CD8-positive, alpha-beta memory T cell (primary cell): ENCODE results near the gene PRKACB. TPM values are rescaled to one million over a fixed set of nuclear protein-coding genes. Genes with fewer than 3 reads are reported as not detected.

Experiments used
- CTCF ChIA-PET: fragments of 350-600 bp; sonication (Branson Sonifier 250); formaldehyde crosslinking; loops from one replicate; lab custom pipeline; 2021; ENCODE audit warnings: antibody characterized with exemption; lab: Charles Lee
- POLR2A ChIA-PET: fragments of 350-600 bp; sonication (Branson Sonifier 250); formaldehyde crosslinking; loops from one replicate; lab custom pipeline; 2021; ENCODE audit warnings: antibody characterized with exemption; lab: Charles Lee
- DNase-seq, 5 donors: peaks; one replicate each; pipeline versions ENCODE4 v3.0.0 to v3.0.0-alpha.2; 2020 to 2022; ENCODE audit warnings: mixed read lengths in 1 of 5
- H3K27ac ChIP-seq: one replicate; pipeline ENCODE4 v1.7.0; 2013; ENCODE audit warnings: low read depth, mild to moderate bottlenecking, low read length, moderate library complexity
- H3K27me3 ChIP-seq: 2 replicates; pipeline ENCODE4 v1.7.0; 2013; ENCODE audit warnings: low read length, mild to moderate bottlenecking; ENCODE audit not compliant: insufficient read depth, poor library complexity, severe bottlenecking
- H3K36me3 ChIP-seq: 2 replicates; pipeline ENCODE4 v1.7.0; 2013; ENCODE audit warnings: mild to moderate bottlenecking, low read length, moderate library complexity; ENCODE audit not compliant: insufficient read depth
- H3K4me1 ChIP-seq: 2 replicates; pipeline ENCODE4 v1.7.0; 2013; ENCODE audit warnings: mild to moderate bottlenecking, low read length, moderate library complexity; ENCODE audit not compliant: insufficient read depth
- H3K4me3 ChIP-seq: 2 replicates; pipeline ENCODE4 v1.7.0; 2013; ENCODE audit warnings: mild to moderate bottlenecking, low read length
- H3K9me3 ChIP-seq: 2 replicates; pipeline ENCODE4 v1.7.0; 2013; ENCODE audit warnings: mild to moderate bottlenecking, low read length
- H3K27ac Mint-ChIP-seq, 8 donors: one replicate each; pipeline ENCODE4 v1.8.0; 2020 to 2021; ENCODE audit warnings: mixed read lengths in 8 of 8, mild to moderate bottlenecking in 6 of 8, inconsistent platforms in 3 of 8, moderate library complexity in 3 of 8
- H3K27me3 Mint-ChIP-seq, 2 donors: one replicate each; pipeline ENCODE4 v1.8.0; 2020 to 2021; ENCODE audit warnings: mixed read lengths in 2 of 2, mild to moderate bottlenecking in 1 of 2, moderate library complexity in 1 of 2
- H3K36me3 Mint-ChIP-seq, 3 donors: one replicate each; pipeline ENCODE4 v1.8.0; 2020 to 2021; ENCODE audit warnings: mixed read lengths in 3 of 3, inconsistent platforms in 1 of 3, mild to moderate bottlenecking in 1 of 3
- H3K4me1 Mint-ChIP-seq, 3 donors: one replicate each; pipeline ENCODE4 v1.8.0; 2020 to 2021; ENCODE audit warnings: mixed read lengths in 3 of 3, inconsistent platforms in 1 of 3, mild to moderate bottlenecking in 1 of 3
- H3K4me3 Mint-ChIP-seq, 7 donors: one replicate each; pipeline ENCODE4 v1.8.0; 2020 to 2021; ENCODE audit warnings: mixed read lengths in 7 of 7, mild to moderate bottlenecking in 6 of 7, moderate library complexity in 4 of 7, inconsistent platforms in 2 of 7
- H3K9me3 Mint-ChIP-seq, 5 donors: one replicate each; pipeline ENCODE4 v1.8.0; 2020 to 2022; ENCODE audit warnings: mixed read lengths in 5 of 5, mild to moderate bottlenecking in 3 of 5, moderate library complexity in 2 of 5, inconsistent platforms in 1 of 5
- polyA plus RNA-seq: library from polyadenylated mRNA; unstranded; fragments of 300-500 nt; fragmentation: Illumina TruSeq; gene quantifications from one replicate; pipeline ENCODE4 v1.2.3, GENCODE V29; 2021
- total RNA-seq, 2 experiments: library from RNA; stranded (reverse); gene quantifications; one replicate each; pipeline ENCODE4 v1.2.3, GENCODE V29; 2021

The PRKACB gene
- total and polyA plus RNA-seq, 3 experiments from 2014 or later, result 47.7 to 97.5 (median 54.6) TPM

DNA sequence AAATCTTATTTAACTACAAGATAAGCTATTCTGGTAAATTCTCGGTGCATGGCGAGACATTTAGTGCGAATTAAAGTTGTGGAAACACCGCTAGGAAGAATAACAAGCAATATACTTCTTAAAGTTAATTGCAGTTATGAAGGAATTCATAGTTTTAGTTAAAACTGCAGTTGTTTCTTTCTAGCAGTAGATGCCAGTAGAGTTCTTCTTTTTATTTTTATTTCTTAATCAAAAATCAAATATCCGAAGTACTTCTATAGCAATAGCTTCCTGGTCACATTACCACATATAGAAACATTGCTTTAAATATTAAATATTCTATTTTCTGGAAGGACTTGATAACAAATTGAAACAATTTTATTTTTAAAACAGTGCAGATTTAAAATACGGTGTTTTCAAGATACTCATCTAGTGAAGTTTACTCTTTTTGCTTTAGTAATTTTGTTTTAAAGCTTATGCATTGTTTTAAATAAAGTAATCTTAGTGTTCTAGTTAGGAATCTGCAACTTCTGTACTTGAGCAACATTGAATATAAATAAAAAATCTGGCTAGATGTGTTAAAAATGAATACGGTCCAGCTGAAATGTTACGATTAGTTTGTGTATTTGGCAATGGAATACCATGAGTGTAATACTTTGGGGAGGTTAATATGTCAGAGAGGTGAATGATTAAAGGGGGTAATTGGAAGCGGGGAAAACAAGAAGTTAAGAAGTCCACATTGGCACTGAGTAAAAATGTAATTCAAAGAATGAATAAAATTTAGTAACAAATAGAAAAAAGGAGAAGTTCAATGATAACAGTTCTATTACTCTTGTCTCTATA lies 2.7 kb upstream of the PRKACB start:
- Mint-ChIP-seq H3K4me1 (peaks cover 15 to 36% (median 23%) of the 10 kb centered on the region in 3 donors), H3K9me3 (peaks cover 0 to 5% (median 0%) of the 10 kb centered on the region in 5 donors), H3K27me3 (no peaks in the 10 kb centered on the region), H3K27ac (peak overlapping the region in 4 of 8 donors; percentile 10 to 67 (median 38)), H3K36me3 (peaks cover 0 to 12% (median 5%) of the 10 kb centered on the region in 3 donors), H3K4me3 (no peak overlapping the region)
- CTCF ChIA-PET, result interaction anchor here (0.8 to 3.6 kb wide), 14 partner anchors 13 to 612 kb away, joined by 3 to 34 read pairs (median 4); partner anchors contain the start of genes CTBS, GNG5, RPF1 and SPATA1
- H3K27ac ChIP-seq, result no peak overlapping the region
- H3K4me1 ChIP-seq, result peaks cover 18% of the 10 kb centered on the region
- no peaks in the 10 kb centered on the region for H3K27me3 ChIP-seq
- no peaks in the 10 kb centered on the region for H3K36me3 ChIP-seq
- H3K9me3 ChIP-seq, result no peaks in the 10 kb centered on the region
- peak in 2 of 5 donors; percentile 24 to 35 for DNase-seq
- no peak overlapping the region for H3K4me3 ChIP-seq
- POLR2A ChIA-PET, result interaction anchor here (1.5 kb wide), 1 partner anchor 292 kb away, joined by 5 read pairs; no protein-coding TSS in a partner anchor

DNA sequence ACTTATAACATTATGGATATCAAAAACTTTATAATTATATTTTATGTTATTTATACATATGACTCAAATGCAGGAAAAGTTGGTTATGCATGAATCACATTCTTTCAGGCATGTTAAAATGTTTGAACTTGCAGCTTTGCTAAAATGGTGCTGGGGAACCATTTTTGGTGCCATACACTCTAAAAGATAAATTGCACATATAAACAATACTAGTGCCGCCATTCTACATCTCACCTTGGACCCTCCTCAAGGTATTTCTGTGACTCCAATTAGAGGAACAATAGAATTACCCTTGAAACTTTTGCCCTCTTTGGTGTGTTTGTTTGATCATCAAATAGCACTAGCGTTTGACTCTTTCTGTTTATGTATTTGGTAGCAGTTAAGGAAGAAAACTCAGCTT lies 997 bp downstream of the PRKACB start:
- peaks cover 37 to 66% (median 53%) of the 10 kb centered on the region in 3 donors for H3K4me1 Mint-ChIP-seq
- H3K27me3 ChIP-seq, result no peaks in the 10 kb centered on the region
- peak overlapping the region; percentile 87 to 99 (median 96) for H3K27ac Mint-ChIP-seq
- H3K36me3 Mint-ChIP-seq, result peaks cover 0 to 14% (median 2%) of the 10 kb centered on the region in 3 donors
- peak overlapping the region; percentile 92 to 99 (median 95) for H3K4me3 Mint-ChIP-seq
- peak overlapping the region; percentile 52 for H3K27ac ChIP-seq
- ChIA-PET POLR2A (interaction anchor here (0.6 to 3.0 kb wide), 5 partner anchors 20 to 429 kb away, joined by 4 to 20 read pairs (median 6); partner anchors contain the start of gene CTBS), CTCF (interaction anchor here (1.3 to 2.7 kb wide), 9 partner anchors 19 to 627 kb away, joined by 3 to 25 read pairs (median 7); partner anchors contain the start of genes GNG5 and SPATA1)
- DNase-seq, result peak in 2 of 5 donors; percentile 13 to 48
- no peaks in the 10 kb centered on the region for H3K9me3 ChIP-seq
- peaks cover 44% of the 10 kb centered on the region for H3K4me1 ChIP-seq
- no peaks in the 10 kb centered on the region for H3K36me3 ChIP-seq
- no peaks in the 10 kb centered on the region for H3K27me3 Mint-ChIP-seq
- peak overlapping the region; percentile 43 for H3K4me3 ChIP-seq
- H3K9me3 Mint-ChIP-seq, result no peaks in the 10 kb centered on the region

DNA sequence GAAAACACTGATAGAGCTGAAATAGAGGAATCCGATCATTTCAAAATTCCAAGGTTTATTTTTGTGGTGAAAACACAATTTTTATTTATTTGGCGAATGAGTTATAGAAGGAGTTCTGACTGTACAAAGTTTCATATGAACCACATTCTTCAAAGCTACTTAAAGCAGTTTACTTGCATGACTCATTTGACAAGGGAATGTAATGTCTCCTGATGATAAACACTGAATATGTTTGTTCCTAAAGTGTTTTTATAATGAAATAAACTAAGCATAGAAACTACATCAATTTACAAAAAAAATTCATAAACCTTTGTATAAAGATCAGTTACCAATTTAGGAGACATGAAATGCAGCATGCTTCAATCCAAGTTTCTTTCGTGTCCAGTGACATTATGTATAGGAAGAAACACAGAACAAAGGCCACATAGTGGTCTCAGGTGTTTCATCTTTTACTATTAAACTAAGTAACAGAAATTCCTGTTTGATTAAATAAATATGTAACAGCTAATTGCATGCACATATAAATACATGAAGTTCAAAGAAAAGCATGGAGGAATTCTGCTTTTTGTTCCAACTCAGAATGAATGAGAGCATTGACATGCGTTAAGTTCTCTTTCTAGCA lies 2.5 kb downstream of the PRKACB start:
- CTCF ChIA-PET, result interaction anchor here (1.2 to 1.4 kb wide), 3 partner anchors 9 to 290 kb away, joined by 3 to 4 read pairs (median 3); no protein-coding TSS in a partner anchor
- H3K9me3 Mint-ChIP-seq, result no peaks in the 10 kb centered on the region
- DNase-seq, result no peak
- POLR2A ChIA-PET, result interaction anchor here (2.7 kb wide), 1 partner anchor 428 kb away, joined by 9 read pairs; the partner anchor contains the start of gene CTBS
- Histone ChIP-seq H3K36me3 (no peaks in the 10 kb centered on the region), H3K4me3 (peak overlapping the region; percentile 43), H3K27ac (no peak overlapping the region), H3K9me3 (no peaks in the 10 kb centered on the region), H3K4me1 (peaks cover 52% of the 10 kb centered on the region), H3K27me3 (no peaks in the 10 kb centered on the region)
- peaks cover 47 to 76% (median 66%) of the 10 kb centered on the region in 3 donors for H3K4me1 Mint-ChIP-seq
- no peaks in the 10 kb centered on the region for H3K27me3 Mint-ChIP-seq
- peaks cover 1 to 22% (median 9%) of the 10 kb centered on the region in 3 donors for H3K36me3 Mint-ChIP-seq
- H3K27ac Mint-ChIP-seq, result peak overlapping the region; percentile 82 to 99 (median 92)
- peak overlapping the region; percentile 92 to 99 (median 95) for H3K4me3 Mint-ChIP-seq

DNA sequence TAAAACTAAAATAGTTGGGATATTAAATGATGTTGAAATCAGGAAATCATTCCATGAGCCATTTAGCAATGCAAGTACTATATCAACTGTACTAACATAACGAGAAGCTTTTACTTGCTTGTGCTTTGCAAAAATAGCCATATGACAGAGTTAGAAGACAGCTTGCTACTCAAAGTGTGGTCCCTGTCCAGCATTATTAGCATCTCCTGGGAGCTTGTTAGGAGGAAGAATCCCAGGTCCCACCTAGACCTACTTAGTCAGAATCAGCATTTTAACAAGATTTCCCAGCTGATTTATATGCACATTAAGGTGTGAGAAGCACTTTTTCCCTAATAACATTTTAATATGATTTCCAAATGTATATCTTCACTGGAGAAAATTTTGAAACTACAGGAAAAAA lies 4.7 kb downstream of the PRKACB start:
- peaks cover 4 to 39% (median 15%) of the 10 kb centered on the region in 3 donors for H3K36me3 Mint-ChIP-seq
- no peak for DNase-seq
- no peaks in the 10 kb centered on the region for H3K27me3 Mint-ChIP-seq
- H3K9me3 Mint-ChIP-seq, result no peaks in the 10 kb centered on the region
- Histone ChIP-seq H3K4me3 (peak overlapping the region; percentile 20), H3K9me3 (no peaks in the 10 kb centered on the region), H3K27ac (no peak overlapping the region), H3K27me3 (no peaks in the 10 kb centered on the region), H3K4me1 (peaks cover 62% of the 10 kb centered on the region), H3K36me3 (no peaks in the 10 kb centered on the region)
- ChIA-PET POLR2A (no interaction called here), CTCF (no interaction called here)
- peak overlapping the region in 1 of 8 donors; percentile 5 for H3K27ac Mint-ChIP-seq
- H3K4me3 Mint-ChIP-seq, result peak overlapping the region in 5 of 7 donors; percentile 13 to 45 (median 23)
- peaks cover 55 to 82% (median 70%) of the 10 kb centered on the region in 3 donors for H3K4me1 Mint-ChIP-seq

DNA sequence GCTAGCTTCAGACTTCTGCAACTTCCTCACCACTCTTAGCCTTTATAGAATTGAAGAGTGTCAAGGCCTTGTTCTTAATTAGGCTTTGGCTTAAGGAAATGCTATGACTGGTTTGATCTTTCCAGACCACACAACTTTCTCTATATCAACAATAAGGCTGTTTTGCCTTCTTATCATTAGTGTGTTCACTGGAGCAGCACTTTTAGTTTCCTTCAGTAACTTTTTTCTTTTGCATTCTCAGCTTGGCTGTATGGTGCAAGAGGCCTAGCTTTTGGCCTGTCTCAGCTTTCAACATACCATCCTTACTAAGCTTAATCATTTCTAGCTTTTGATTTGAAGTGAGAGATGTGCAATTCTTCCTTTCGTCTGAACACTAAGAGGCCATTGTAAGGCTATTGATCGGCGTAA lies 8.6 kb downstream of the PRKACB start:
- Mint-ChIP-seq H3K4me3 (peak overlapping the region; percentile 9 to 71 (median 37)), H3K27me3 (no peaks in the 10 kb centered on the region), H3K36me3 (peaks cover 5 to 38% (median 17%) of the 10 kb centered on the region in 3 donors), H3K9me3 (no peaks in the 10 kb centered on the region), H3K4me1 (peaks cover 82 to 92% (median 92%) of the 10 kb centered on the region in 3 donors), H3K27ac (peak overlapping the region; percentile 8 to 82 (median 46))
- H3K4me1 ChIP-seq, result peaks cover 78% of the 10 kb centered on the region
- no peak overlapping the region for H3K4me3 ChIP-seq
- H3K9me3 ChIP-seq, result no peaks in the 10 kb centered on the region
- H3K27me3 ChIP-seq, result no peaks in the 10 kb centered on the region
- no peak for DNase-seq
- CTCF ChIA-PET, result interaction anchor here (1.1 to 1.7 kb wide), 3 partner anchors 9 to 468 kb away, joined by 3 to 4 read pairs (median 4); no protein-coding TSS in a partner anchor
- POLR2A ChIA-PET, result interaction anchor here (1.1 kb wide), 1 partner anchor 422 kb away, joined by 4 read pairs; the partner anchor contains the start of gene CTBS
- no peak overlapping the region for H3K27ac ChIP-seq
- H3K36me3 ChIP-seq, result no peaks in the 10 kb centered on the region

DNA sequence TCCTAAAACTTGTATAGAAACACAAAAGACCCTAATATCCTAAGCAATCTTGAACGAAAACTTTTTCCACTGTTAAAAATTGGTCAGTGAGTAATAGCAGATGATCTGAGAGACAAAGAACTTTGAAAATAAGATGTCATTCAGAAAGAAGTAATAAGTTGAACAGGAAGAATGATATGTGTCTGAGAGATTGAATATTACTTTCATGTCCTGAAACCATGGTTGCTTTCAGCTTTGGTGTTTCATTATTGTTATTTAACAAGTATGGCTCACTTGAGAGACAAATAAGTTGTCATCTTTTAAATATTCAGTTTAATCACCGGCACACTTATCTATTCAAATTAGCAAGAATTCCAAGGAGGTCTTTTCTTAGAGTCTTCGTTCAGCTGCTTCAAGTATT lies 11.4 kb downstream of the PRKACB start:
- Histone ChIP-seq H3K27me3 (no peaks in the 10 kb centered on the region), H3K9me3 (no peaks in the 10 kb centered on the region), H3K27ac (no peak overlapping the region), H3K36me3 (no peaks in the 10 kb centered on the region), H3K4me1 (peaks cover 66% of the 10 kb centered on the region), H3K4me3 (no peak overlapping the region)
- Mint-ChIP-seq H3K27ac (peak overlapping the region in 7 of 8 donors; percentile 2 to 72 (median 29)), H3K4me1 (peaks cover 86 to 100% (median 97%) of the 10 kb centered on the region in 3 donors), H3K4me3 (peak overlapping the region in 6 of 7 donors; percentile 43 to 68 (median 59)), H3K27me3 (no peaks in the 10 kb centered on the region), H3K36me3 (peaks cover 17 to 42% (median 19%) of the 10 kb centered on the region in 3 donors), H3K9me3 (no peaks in the 10 kb centered on the region)
- POLR2A ChIA-PET, result no interaction called here
- CTCF ChIA-PET, result interaction anchor here (1.4 kb wide), 1 partner anchor 9 kb away, joined by 3 read pairs; no protein-coding TSS in a partner anchor
- DNase-seq, result no peak

DNA sequence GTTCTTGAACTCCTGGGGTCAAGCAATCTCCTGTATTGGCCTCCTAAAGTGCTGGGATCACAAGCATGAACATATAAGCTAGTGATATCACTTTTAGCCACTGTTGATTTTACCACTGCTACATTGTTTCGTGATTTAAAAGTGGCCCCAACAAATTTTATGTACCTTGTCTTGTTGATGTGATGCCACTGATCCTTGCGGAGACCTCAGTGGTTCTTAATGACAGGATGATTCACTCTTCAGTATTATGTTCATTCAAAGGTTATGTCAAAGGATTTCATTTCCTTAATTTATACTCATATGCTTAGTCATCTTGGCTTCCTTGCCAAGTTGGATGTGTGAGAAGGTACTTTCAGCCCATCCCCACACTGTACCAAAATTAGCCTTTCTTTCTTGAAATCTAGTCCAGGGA lies 12.1 kb downstream of the PRKACB start:
- Histone ChIP-seq H3K27me3 (no peaks in the 10 kb centered on the region), H3K27ac (no peak overlapping the region), H3K4me3 (no peak overlapping the region), H3K9me3 (no peaks in the 10 kb centered on the region), H3K4me1 (peaks cover 65% of the 10 kb centered on the region), H3K36me3 (no peaks in the 10 kb centered on the region)
- Mint-ChIP-seq H3K4me3 (peak overlapping the region in 6 of 7 donors; percentile 43 to 68 (median 59)), H3K36me3 (peaks cover 14 to 37% (median 17%) of the 10 kb centered on the region in 3 donors), H3K27me3 (no peaks in the 10 kb centered on the region), H3K4me1 (peaks cover 87 to 99% (median 96%) of the 10 kb centered on the region in 3 donors), H3K9me3 (no peaks in the 10 kb centered on the region), H3K27ac (peak overlapping the region; percentile 2 to 72 (median 21))
- no peak for DNase-seq
- ChIA-PET POLR2A (no interaction called here), CTCF (interaction anchor here (1.4 kb wide), 1 partner anchor 10 kb away, joined by 3 read pairs; no protein-coding TSS in a partner anchor)
